ENCODE results near the gene JMJD8.

Gene JMJD8

GRCh38 chr16:678209-678857 lies 5.8 kb downstream of the JMJD8 start:
- FAIRE-seq (no peak), DNase-seq (ENCODE audit: insufficient read length, low spot score) (no peak)

GRCh38 chr16:677316-678190 lies 6.6 kb downstream of the JMJD8 start:
- DNase-seq (ENCODE audit: insufficient read length, low spot score) (no peak), FAIRE-seq (no peak)

- no peak for FAIRE-seq
- DNase-seq (ENCODE audit: insufficient read length, low spot score): no peak
Observed at GRCh38 chr16:676913-677312, 7.2 kb downstream of the JMJD8 start.

- FAIRE-seq: no peak
- no peak for DNase-seq (ENCODE audit: insufficient read length, low spot score)
Observed at GRCh38 chr16:676565-676902, 7.6 kb downstream of the JMJD8 start.

- DNase-seq (ENCODE audit: insufficient read length, low spot score) (no peak), FAIRE-seq (no peak)
Observed at GRCh38 chr16:675884-676564, 8.1 kb downstream of the JMJD8 start.

- FAIRE-seq (no peak), DNase-seq (ENCODE audit: insufficient read length, low spot score) (no peak)
Observed at GRCh38 chr16:674968-675883, 8.9 kb downstream of the JMJD8 start, which contains the start of gene RHBDL1. RHBDL1 (plus strand) TSS chr16:675671; CDS start chr16:675791, 120 bp downstream.

- FAIRE-seq: no peak
- DNase-seq (ENCODE audit: insufficient read length, low spot score): no peak
Observed at GRCh38 chr16:674214-674881, 9.8 kb downstream of the JMJD8 start.

- FAIRE-seq (no peak), DNase-seq (ENCODE audit: insufficient read length, low spot score) (no peak)
Observed at GRCh38 chr16:673399-673991, 10.6 kb downstream of the JMJD8 start.

- FAIRE-seq (no peak), DNase-seq (ENCODE audit: insufficient read length, low spot score) (no peak)
Observed at GRCh38 chr16:672851-673250, 11.3 kb downstream of the JMJD8 start.

- FAIRE-seq (no peak), DNase-seq (ENCODE audit: insufficient read length, low spot score) (no peak)
Observed at GRCh38 chr16:672371-672770, 11.8 kb downstream of the JMJD8 start.

GRCh38 chr16:671353-672131 lies 12.6 kb downstream of the JMJD8 start:
- DNase-seq (ENCODE audit: insufficient read length, low spot score): no peak
- no peak for FAIRE-seq

GRCh38 chr16:670485-671352 lies 13.4 kb downstream of the JMJD8 start:
- FAIRE-seq: no peak
- no peak for DNase-seq (ENCODE audit: insufficient read length, low spot score)

GRCh38 chr16:669666-670065 lies 14.5 kb downstream of the JMJD8 start:
- FAIRE-seq (no peak), DNase-seq (ENCODE audit: insufficient read length, low spot score) (no peak)

GRCh38 chr16:668519-669171 lies 15.5 kb downstream of the JMJD8 start:
- FAIRE-seq (no peak), DNase-seq (ENCODE audit: insufficient read length, low spot score) (no peak)

GRCh38 chr16:667780-668518 lies 16.2 kb downstream of the JMJD8 start, which contains the start of gene RHOT2:
RHOT2 (plus strand) TSS chr16:668132; CDS start chr16:668200, 68 bp downstream.
- FAIRE-seq (peak; percentile 86), DNase-seq (ENCODE audit: insufficient read length, low spot score) (peak; percentile 99)

- no peak for FAIRE-seq
- DNase-seq (ENCODE audit: insufficient read length, low spot score): no peak
Observed at GRCh38 chr16:667113-667779, 16.9 kb downstream of the JMJD8 start.
